Right atrium auricular region (tissue), 2 donors: ENCODE results near the gene GOLGA1. TPM values are rescaled to one million over a fixed set of nuclear protein-coding genes. Genes with fewer than 3 reads are reported as not detected.
"Not testable (repeated sequence)": the region's sequence is repeated elsewhere in the genome, so short reads cannot be mapped to it uniquely, and the experiment has no call there.

Experiments
- DNase-seq: peaks from one replicate; pipeline ENCODE4 v3.0.0-alpha.2; 2019; ENCODE audit warnings: low spot score
- H3K27ac ChIP-seq, 2 donors: fragments of 200-600 bp; sonication (generic); 1 replicate in 1 of 2; 2 replicates in 1 of 2; pipeline ENCODE4 v1.5.1; 2016 to 2019
- H3K27me3 ChIP-seq, 2 donors: fragments of 200-600 bp; sonication (generic); one replicate each; pipeline versions ENCODE4 v1.5.1 to v1.6.0; 2017 to 2019
- H3K36me3 ChIP-seq: fragments of 200-600 bp; sonication (generic); one replicate; pipeline ENCODE4 v1.5.1; 2016
- H3K4me1 ChIP-seq, 2 donors: fragments of 200-600 bp; sonication (generic); one replicate each; pipeline versions ENCODE4 v1.5.1 to v1.6.0; 2017 to 2019
- H3K4me3 ChIP-seq, 2 donors: fragments of 200-600 bp; sonication (generic); 1 replicate in 1 of 2; 2 replicates in 1 of 2; pipeline ENCODE4 v1.5.1; 2017 to 2019; ENCODE audit warnings: mild to moderate bottlenecking in 1 of 2, moderate library complexity in 1 of 2
- H3K9me3 ChIP-seq, 2 donors: fragments of 200-600 bp; sonication (generic); one replicate each; pipeline ENCODE4 v1.5.1; 2019
- total RNA-seq, 2 donors: library from RNA; depleted of rRNA; stranded (reverse); fragments of >200 nt; gene quantifications; one replicate each; pipeline ENCODE4 v1.1.0, GENCODE V29; 2016
- TF ChIP-seq, protein P1 (sequence below), 2 donors: fragments of 200-600 bp; sonication (generic); IDR thresholded peaks; one replicate each; pipeline ENCODE4 v1.5.1; 2019; ENCODE audit warnings: antibody characterized with exemption in 2 of 2

GOLGA1 gene
- total RNA-seq, 2 donors from 2014 or later = 12.8 to 17.2 TPM

DNA sequence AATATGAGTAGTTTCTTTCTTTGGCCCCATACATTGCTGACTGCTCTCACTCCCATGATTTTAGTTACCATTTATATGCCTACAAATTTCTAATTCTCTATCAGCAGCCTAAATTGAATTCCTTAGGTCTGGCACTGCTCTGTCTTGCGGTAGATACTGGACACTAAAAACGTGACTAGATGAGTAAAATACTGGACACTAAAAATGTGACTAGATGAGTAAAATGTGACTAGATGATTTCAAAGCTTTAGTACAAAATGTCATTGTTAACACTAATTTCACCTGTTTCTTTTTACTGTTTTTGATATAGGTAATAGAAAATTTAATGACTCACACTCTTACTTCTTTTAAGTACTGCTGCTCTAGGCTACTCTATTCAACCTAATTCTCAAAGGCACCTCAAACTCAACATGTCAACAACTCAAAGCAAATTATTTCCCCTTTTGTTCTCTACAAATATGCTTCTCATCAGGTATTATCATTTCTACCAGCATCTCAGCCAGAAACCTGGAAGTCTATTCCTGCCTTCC lies 31.4 kb upstream of the GOLGA1 start:
- Histone ChIP-seq H3K27ac (no peak overlapping the region), H3K4me3 (no peak overlapping the region), H3K36me3 (peaks cover 17% of the 10 kb centered on the region), H3K27me3 (no peaks in the 10 kb centered on the region), H3K9me3 (no peaks in the 10 kb centered on the region), H3K4me1 (no peaks in the 10 kb centered on the region)
- no peak for DNase-seq
- TF ChIP-seq, protein P1, sequence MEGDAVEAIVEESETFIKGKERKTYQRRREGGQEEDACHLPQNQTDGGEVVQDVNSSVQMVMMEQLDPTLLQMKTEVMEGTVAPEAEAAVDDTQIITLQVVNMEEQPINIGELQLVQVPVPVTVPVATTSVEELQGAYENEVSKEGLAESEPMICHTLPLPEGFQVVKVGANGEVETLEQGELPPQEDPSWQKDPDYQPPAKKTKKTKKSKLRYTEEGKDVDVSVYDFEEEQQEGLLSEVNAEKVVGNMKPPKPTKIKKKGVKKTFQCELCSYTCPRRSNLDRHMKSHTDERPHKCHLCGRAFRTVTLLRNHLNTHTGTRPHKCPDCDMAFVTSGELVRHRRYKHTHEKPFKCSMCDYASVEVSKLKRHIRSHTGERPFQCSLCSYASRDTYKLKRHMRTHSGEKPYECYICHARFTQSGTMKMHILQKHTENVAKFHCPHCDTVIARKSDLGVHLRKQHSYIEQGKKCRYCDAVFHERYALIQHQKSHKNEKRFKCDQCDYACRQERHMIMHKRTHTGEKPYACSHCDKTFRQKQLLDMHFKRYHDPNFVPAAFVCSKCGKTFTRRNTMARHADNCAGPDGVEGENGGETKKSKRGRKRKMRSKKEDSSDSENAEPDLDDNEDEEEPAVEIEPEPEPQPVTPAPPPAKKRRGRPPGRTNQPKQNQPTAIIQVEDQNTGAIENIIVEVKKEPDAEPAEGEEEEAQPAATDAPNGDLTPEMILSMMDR (IDR thresholded peaks at IDR 0.05) = no peak

DNA sequence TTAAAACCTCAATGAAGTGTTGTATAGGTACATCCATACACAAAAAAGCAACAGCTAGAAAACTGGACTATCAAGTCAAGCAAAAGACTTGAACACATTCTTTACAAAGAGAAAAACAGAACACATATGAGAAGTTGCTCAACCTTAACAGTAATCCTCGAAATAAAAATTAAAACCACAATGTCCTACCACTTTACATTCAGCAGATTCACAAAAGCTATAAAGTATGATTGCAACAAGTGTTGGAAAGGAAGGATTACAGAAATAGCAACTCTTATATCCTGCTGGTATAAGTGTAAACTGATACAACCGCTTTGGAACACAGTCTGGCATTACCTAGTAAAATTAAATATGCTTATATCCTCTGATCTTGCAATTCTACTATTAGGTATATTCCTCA lies 28.5 kb upstream of the GOLGA1 start:
- H3K36me3 ChIP-seq = peaks cover 17% of the 10 kb centered on the region
- H3K27me3 ChIP-seq = no peaks in the 10 kb centered on the region
- no peak overlapping the region for H3K4me3 ChIP-seq
- H3K4me1 ChIP-seq = no peaks in the 10 kb centered on the region
- no peaks in the 10 kb centered on the region for H3K9me3 ChIP-seq
- H3K27ac ChIP-seq = no peak overlapping the region
- TF ChIP-seq, protein P1 (IDR thresholded peaks at IDR 0.05) = no peak
- DNase-seq = no peak

DNA sequence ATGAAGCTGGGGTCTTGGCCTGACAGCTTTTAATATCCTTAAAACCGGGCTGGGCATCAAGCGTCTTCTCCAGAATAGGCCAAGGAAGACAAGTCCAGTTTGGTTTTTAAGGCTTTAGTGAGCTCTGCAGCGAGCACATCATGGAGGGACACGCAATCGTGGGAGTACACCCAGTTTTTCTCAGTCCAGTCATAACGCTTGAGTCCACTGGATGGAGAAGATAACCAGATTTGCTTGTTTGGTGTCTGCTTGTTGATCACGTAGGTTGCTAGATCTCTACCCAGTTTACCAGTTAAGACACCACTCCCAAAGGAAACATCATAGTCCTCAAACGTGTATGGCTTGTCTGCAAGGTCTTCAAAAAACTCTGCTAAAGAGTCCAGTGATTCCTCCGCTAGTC lies 27.4 kb upstream of the GOLGA1 start:
- H3K36me3 ChIP-seq = peaks cover 17% of the 10 kb centered on the region
- no peak overlapping the region for H3K27ac ChIP-seq
- H3K27me3 ChIP-seq = no peaks in the 10 kb centered on the region
- H3K9me3 ChIP-seq = no peaks in the 10 kb centered on the region
- no peak for DNase-seq
- TF ChIP-seq, protein P1 (IDR thresholded peaks at IDR 0.05) = no peak
- no peaks in the 10 kb centered on the region for H3K4me1 ChIP-seq
- no peak overlapping the region for H3K4me3 ChIP-seq

DNA sequence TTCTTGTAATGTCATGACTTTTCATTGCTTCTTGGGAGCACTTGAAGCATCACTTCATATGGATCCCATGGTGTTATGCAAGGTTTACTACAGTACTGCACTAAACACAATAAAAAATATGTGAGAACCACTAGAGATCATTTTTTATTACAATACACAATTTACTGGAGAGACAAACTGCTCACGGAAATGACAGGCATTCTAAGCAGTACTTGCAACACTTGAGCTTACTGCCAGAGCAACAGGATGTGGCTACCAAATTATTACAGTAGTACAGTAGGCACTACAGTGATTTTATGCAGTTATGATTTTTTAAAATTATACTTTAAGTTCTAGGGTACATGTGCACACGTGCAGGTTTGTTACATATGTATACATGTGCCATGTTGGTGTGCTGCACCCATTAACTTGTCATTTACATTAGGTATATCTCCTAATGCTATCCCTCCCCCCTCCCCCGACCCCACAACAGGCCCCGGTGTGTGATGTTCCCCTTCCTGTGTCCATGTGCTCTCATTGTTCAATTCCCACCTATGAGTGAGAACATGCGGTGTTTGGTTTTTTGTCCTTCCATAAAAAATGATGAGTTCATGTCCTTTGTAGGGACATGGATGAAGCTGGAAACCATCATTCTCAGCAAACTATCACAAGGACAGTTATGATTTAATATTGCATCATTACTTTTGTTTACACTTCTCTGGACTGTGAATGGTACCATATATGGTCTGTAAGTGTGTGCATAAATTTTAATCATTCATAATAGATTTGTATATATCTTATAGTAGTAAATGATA lies 25.1 kb upstream of the GOLGA1 start:
- not testable (repeated sequence) for H3K27ac ChIP-seq, H3K4me3 ChIP-seq, H3K4me1 ChIP-seq, H3K36me3 ChIP-seq, H3K9me3 ChIP-seq, H3K27me3 ChIP-seq, DNase-seq

GRCh38 chr9:124964604-124965003 lies 23.7 kb upstream of the GOLGA1 start:
- H3K27me3 ChIP-seq = no peaks in the 10 kb centered on the region
- H3K4me3 ChIP-seq = no peak overlapping the region
- no peaks in the 10 kb centered on the region for H3K36me3 ChIP-seq
- no peaks in the 10 kb centered on the region for H3K9me3 ChIP-seq
- no peak for DNase-seq
- no peak overlapping the region for H3K27ac ChIP-seq
- H3K4me1 ChIP-seq = no peaks in the 10 kb centered on the region
- TF ChIP-seq, protein P1 (IDR thresholded peaks at IDR 0.05) = no peak

DNA sequence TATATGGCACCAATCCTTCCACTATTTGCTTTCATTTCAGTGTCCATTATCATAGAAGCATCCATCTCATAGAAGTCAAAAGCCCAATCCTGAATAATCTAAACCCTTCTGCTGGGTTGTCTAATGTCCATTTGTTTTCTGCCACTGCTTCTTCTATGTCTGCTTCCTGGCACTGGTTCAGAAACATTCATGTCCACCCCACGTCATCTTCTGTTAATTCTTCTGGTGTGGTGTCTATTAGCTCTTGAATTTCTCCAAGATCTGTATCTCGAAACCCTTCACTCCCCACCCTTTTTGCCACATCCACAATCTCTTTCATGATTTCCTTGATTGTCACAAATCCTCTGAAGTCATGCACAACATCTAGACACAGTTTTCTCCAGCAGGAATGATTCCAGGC lies 23.2 kb upstream of the GOLGA1 start:
- TF ChIP-seq, protein P1 (IDR thresholded peaks at IDR 0.05) = no peak
- no peaks in the 10 kb centered on the region for H3K27me3 ChIP-seq
- H3K36me3 ChIP-seq = no peaks in the 10 kb centered on the region
- no peaks in the 10 kb centered on the region for H3K4me1 ChIP-seq
- no peak overlapping the region for H3K4me3 ChIP-seq
- DNase-seq = no peak
- no peaks in the 10 kb centered on the region for H3K9me3 ChIP-seq
- H3K27ac ChIP-seq = no peak overlapping the region
